ENCODE data around the gene INAFM2.

Gene INAFM2

GRCh38 chr15:40310993-40311392 lies 12.5 kb upstream of the INAFM2 start:
- no peaks in the 10 kb centered on the region for H4K20me1 ChIP-seq (ENCODE audit: insufficient read depth, low read length)
- no peaks in the 10 kb centered on the region for H3K9me2 ChIP-seq (replicated peaks; ENCODE audit: insufficient read depth, low read length)
- no peak overlapping the region for H3K4me3 ChIP-seq (ENCODE audit: low read length)
- H3F3A ChIP-seq (ENCODE audit: insufficient read depth, low read length) = no peaks in the 10 kb centered on the region
- H3K4me1 ChIP-seq (ENCODE audit: low read length) = no peaks in the 10 kb centered on the region
- H3K9me3 ChIP-seq (replicated peaks; ENCODE audit: insufficient read depth, low read length) = no peaks in the 10 kb centered on the region
- no peak overlapping the region for H3K4me2 ChIP-seq (ENCODE audit: low read depth, low read length)
- H3K9ac ChIP-seq (ENCODE audit: low read length) = no peak overlapping the region
- no peak for TF ChIP-seq CTCF (IDR thresholded peaks at IDR 0.05; ENCODE audit: low read length)
- TF ChIP-seq EZH2 (optimal IDR thresholded peaks at IDR 0.05; ENCODE audit: low read depth, low read length) = no peak
- TF ChIP-seq EZH2phosphoT487 (IDR thresholded peaks at IDR 0.05; ENCODE audit: low read length) = no peak
- no peak overlapping the region for H3K27ac ChIP-seq (ENCODE audit: low read length)
- H3K27me3 ChIP-seq (replicated peaks; ENCODE audit: insufficient read depth, low read length) = no peaks in the 10 kb centered on the region
- H3K79me2 ChIP-seq (ENCODE audit: low read length) = no peaks in the 10 kb centered on the region
- no peak for DNase-seq
- no peak overlapping the region for H2AFZ ChIP-seq (ENCODE audit: low read length)
- no peaks in the 10 kb centered on the region for H3K36me3 ChIP-seq (replicated peaks; ENCODE audit: insufficient read depth, low read length)

- no peak for DNase-seq
- Histone ChIP-seq H3F3A (ENCODE audit: insufficient read depth, low read length) (no peaks in the 10 kb centered on the region), H3K27me3 (replicated peaks; ENCODE audit: insufficient read depth, low read length) (no peaks in the 10 kb centered on the region), H3K79me2 (ENCODE audit: low read length) (no peaks in the 10 kb centered on the region), H3K4me1 (ENCODE audit: low read length) (no peaks in the 10 kb centered on the region), H3K4me3 (ENCODE audit: low read length) (no peak overlapping the region), H3K9me3 (replicated peaks; ENCODE audit: insufficient read depth, low read length) (no peaks in the 10 kb centered on the region), H3K4me2 (ENCODE audit: low read depth, low read length) (no peak overlapping the region), H4K20me1 (ENCODE audit: insufficient read depth, low read length) (no peaks in the 10 kb centered on the region), H3K9me2 (replicated peaks; ENCODE audit: insufficient read depth, low read length) (no peaks in the 10 kb centered on the region), H2AFZ (ENCODE audit: low read length) (no peak overlapping the region), H3K9ac (ENCODE audit: low read length) (no peak overlapping the region), H3K36me3 (replicated peaks; ENCODE audit: insufficient read depth, low read length) (no peaks in the 10 kb centered on the region), H3K27ac (ENCODE audit: low read length) (no peak overlapping the region)
- TF ChIP-seq CTCF (IDR thresholded peaks at IDR 0.05; ENCODE audit: low read length) = no peak
- no peak for TF ChIP-seq EZH2phosphoT487 (IDR thresholded peaks at IDR 0.05; ENCODE audit: low read length)
- no peak for TF ChIP-seq EZH2 (optimal IDR thresholded peaks at IDR 0.05; ENCODE audit: low read depth, low read length)
Observed at GRCh38 chr15:40312370-40313158, 10.9 kb upstream of the INAFM2 start.

GRCh38 chr15:40313531-40314398 lies 9.7 kb upstream of the INAFM2 start:
- H3K4me1 ChIP-seq (ENCODE audit: low read length) = 0 out of 2 replicates have a peak, but pooled peaks cover 3% of the 10 kb centered on the region
- no peaks in the 10 kb centered on the region for H3K27me3 ChIP-seq (replicated peaks; ENCODE audit: insufficient read depth, low read length)
- H4K20me1 ChIP-seq (ENCODE audit: insufficient read depth, low read length) = no peaks in the 10 kb centered on the region
- no peaks in the 10 kb centered on the region for H3K36me3 ChIP-seq (replicated peaks; ENCODE audit: insufficient read depth, low read length)
- no peaks in the 10 kb centered on the region for H3K9me3 ChIP-seq (replicated peaks; ENCODE audit: insufficient read depth, low read length)
- H3K79me2 ChIP-seq (ENCODE audit: low read length) = no peaks in the 10 kb centered on the region
- H3K4me3 ChIP-seq (ENCODE audit: low read length) = no peak overlapping the region
- H3K4me2 ChIP-seq (ENCODE audit: low read depth, low read length) = no peak overlapping the region
- no peak overlapping the region for H3K27ac ChIP-seq (ENCODE audit: low read length)
- DNase-seq = no peak
- no peak overlapping the region for H2AFZ ChIP-seq (ENCODE audit: low read length)
- H3K9me2 ChIP-seq (replicated peaks; ENCODE audit: insufficient read depth, low read length) = no peaks in the 10 kb centered on the region
- H3F3A ChIP-seq (ENCODE audit: insufficient read depth, low read length) = no peaks in the 10 kb centered on the region
- no peak for TF ChIP-seq EZH2phosphoT487 (IDR thresholded peaks at IDR 0.05; ENCODE audit: low read length)
- TF ChIP-seq EZH2 (optimal IDR thresholded peaks at IDR 0.05; ENCODE audit: low read depth, low read length) = no peak
- TF ChIP-seq CTCF (IDR thresholded peaks at IDR 0.05; ENCODE audit: low read length) = no peak
- no peak overlapping the region for H3K9ac ChIP-seq (ENCODE audit: low read length)
